Bronchial epithelial cell (primary cell): Measurements from ENCODE around the gene PIK3R2. TPM values are rescaled to one million over a fixed set of nuclear protein-coding genes. Genes with fewer than 3 reads are reported as not detected.
A peak's percentile ranks its signal among the peaks of the same experiment; 100 is the strongest.
"Not testable (repeated sequence)": the region's sequence is repeated elsewhere in the genome, so short reads cannot be mapped to it uniquely, and the experiment has no call there.

Experiments
- DNase-seq: peaks from one replicate; pipeline ENCODE4 v3.0.0-alpha.2; 2010; ENCODE audit warnings: low read depth
- FAIRE-seq: peaks from 2 replicates; lab custom pipeline; 2011; peaks lifted over from hg19 to GRCh38; lab: Jason Lieb, UNC
- H3K27me3 ChIP-seq: 2 replicates; pipeline ENCODE4 v1.5.1; 2011; ENCODE audit warnings: low read length; ENCODE audit not compliant: control insufficient read depth, insufficient read depth
- H3K36me3 ChIP-seq: 2 replicates; pipeline ENCODE4 v1.5.1; 2011; ENCODE audit warnings: low read length; ENCODE audit not compliant: control insufficient read depth, insufficient read depth
- H3K4me3 ChIP-seq: 2 replicates; pipeline ENCODE4 v1.5.1; 2011; ENCODE audit warnings: mild to moderate bottlenecking, low read depth, low read length, control low read depth
- total RNA-seq: library from RNA; depleted of rRNA; stranded (reverse); fragments of >200 nt; gene quantifications from 2 replicates; pipeline ENCODE4 v1.2.1, GENCODE V29; 2014
- TF ChIP-seq, protein P1 (sequence below): IDR thresholded peaks from 2 replicates; pipeline ENCODE4 v1.5.1; 2011; ENCODE audit warnings: mild to moderate bottlenecking, moderate library complexity, low read length, control low read depth, inconsistent platforms; ENCODE audit not compliant: insufficient read depth, severe bottlenecking

Gene PIK3R2
- total RNA-seq, 1 donor from 2014 or later, result 2.6 TPM

DNA sequence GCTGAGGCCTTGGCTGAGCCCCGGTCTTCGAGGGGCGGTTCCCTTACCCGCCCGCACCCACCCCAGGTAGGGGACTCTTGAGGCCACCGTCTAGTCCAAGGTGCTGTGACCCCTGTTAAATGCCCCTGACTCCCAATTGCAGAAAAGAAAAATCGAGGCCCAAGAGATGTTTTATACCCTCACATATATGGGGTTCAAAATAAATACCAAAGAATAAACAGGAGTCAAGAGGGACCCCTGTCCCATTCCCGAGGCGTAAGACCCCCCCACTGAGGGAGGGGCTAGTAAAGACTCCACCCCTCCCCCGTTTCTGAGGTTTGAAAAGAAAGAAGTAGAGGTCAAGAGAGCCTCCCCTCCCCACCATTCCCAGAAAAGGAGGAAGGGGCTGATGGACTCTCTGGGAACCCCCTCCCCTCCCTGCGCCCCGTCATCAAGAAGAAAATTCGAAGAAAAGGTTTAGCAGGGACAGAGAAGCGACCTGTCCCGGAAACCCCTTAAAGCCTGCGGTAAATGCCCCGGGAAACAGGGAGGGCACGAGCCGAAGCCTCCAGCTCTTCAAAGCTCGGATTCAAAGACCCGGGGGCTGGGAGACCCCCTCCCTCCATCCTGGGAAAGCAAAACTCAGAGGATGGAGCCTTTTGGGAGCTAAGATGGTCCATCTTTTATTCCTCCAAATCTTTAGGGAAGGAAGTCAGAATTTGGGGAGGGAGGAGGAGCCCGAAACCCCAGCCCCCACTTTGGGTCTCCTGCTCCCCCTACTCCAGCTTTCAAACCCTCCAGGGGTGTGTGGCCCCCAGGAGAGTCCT is 51.6 kb downstream of the PIK3R2 start:
- FAIRE-seq (no peak), DNase-seq (no peak)
- TF ChIP-seq, protein P1, sequence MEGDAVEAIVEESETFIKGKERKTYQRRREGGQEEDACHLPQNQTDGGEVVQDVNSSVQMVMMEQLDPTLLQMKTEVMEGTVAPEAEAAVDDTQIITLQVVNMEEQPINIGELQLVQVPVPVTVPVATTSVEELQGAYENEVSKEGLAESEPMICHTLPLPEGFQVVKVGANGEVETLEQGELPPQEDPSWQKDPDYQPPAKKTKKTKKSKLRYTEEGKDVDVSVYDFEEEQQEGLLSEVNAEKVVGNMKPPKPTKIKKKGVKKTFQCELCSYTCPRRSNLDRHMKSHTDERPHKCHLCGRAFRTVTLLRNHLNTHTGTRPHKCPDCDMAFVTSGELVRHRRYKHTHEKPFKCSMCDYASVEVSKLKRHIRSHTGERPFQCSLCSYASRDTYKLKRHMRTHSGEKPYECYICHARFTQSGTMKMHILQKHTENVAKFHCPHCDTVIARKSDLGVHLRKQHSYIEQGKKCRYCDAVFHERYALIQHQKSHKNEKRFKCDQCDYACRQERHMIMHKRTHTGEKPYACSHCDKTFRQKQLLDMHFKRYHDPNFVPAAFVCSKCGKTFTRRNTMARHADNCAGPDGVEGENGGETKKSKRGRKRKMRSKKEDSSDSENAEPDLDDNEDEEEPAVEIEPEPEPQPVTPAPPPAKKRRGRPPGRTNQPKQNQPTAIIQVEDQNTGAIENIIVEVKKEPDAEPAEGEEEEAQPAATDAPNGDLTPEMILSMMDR, result no peak
- Histone ChIP-seq H3K4me3 (peak overlapping the region; percentile 52), H3K27me3 (no peaks in the 10 kb centered on the region), H3K36me3 (no peaks in the 10 kb centered on the region)

DNA sequence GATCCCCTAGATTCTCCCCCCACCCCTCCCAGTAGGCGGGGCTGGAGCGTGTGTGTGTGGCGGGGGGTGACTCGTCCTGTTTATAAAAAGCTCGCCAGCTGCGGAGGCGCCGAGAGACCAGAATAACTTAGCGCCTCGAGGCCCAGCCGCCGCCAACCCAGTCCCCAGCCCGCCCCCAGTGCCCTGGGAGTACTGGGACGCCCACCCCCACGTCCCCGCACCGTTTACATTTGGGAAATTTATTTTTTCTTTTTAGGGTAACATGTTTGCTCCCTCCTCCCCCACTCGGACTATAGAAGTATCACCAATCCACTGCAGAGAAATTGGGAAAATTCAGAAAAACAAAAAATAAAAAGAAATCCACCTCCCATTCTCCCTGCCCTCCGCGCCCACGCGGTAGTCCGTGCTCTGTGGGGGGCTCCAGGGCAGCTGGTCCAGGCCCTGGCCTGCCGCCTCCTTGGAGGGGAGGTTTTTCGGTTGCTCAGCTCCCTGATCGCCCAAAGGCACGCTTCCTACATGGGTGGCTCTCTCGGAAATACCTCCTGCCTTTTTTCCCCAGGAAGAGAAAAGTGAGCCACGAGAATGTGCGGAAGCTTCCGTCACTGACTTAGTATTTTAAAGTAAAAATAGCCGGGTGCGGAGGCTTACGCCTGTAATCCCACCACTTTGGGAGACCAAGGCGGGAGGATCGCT is 52.4 kb downstream of the PIK3R2 start:
- DNase-seq (peak; percentile 25), FAIRE-seq (no peak)
- TF ChIP-seq, protein P1, result no peak
- Histone ChIP-seq H3K27me3 (no peaks in the 10 kb centered on the region), H3K4me3 (peak overlapping the region; percentile 52), H3K36me3 (no peaks in the 10 kb centered on the region)

DNA sequence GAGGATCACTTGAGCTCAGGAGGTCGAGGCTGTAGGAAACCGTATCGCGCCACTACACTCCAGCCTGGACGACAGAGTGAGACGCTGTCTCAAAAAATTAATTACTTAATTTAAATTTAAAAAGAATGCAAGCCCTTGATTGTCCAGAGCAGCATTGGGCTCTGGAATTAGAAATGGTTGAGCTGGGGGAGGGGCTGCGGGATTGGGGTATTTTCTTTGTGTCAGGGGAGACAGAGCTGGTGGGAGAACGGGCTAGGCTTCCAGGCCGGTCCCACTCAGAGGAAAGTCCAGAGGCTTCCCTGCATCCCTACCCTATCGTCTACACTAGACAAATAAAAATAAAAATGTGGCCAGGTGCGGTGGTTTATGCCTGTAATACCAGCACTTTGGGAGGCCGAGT is 53.1 kb downstream of the PIK3R2 start:
- H3K27me3 ChIP-seq, result no peaks in the 10 kb centered on the region
- H3K36me3 ChIP-seq, result no peaks in the 10 kb centered on the region
- FAIRE-seq (no peak), DNase-seq (no peak)
- TF ChIP-seq, protein P1, result no peak
- H3K4me3 ChIP-seq, result no peak overlapping the region

GRCh38 chr19:18208098-18208951 is 55.4 kb downstream of the PIK3R2 start:
- TF ChIP-seq, protein P1, result peak; percentile 54
- Histone ChIP-seq H3K27me3 (no peaks in the 10 kb centered on the region), H3K36me3 (no peaks in the 10 kb centered on the region), H3K4me3 (no peak overlapping the region)
- no peak for FAIRE-seq
- no peak for DNase-seq

GRCh38 chr19:18209912-18210311 is 56.9 kb downstream of the PIK3R2 start:
- not testable (repeated sequence) for DNase-seq, H3K4me3 ChIP-seq, H3K36me3 ChIP-seq, FAIRE-seq, H3K27me3 ChIP-seq
